ENCODE results near the gene GPC1. TPM values are rescaled to one million over a fixed set of nuclear protein-coding genes. Genes with fewer than 3 reads are reported as not detected.

The GPC1 gene
- total and polyA plus RNA-seq, 4 experiments from 2014 or later = 0.14 to 1.2 (median 0.88) TPM

GRCh38 chr2:240425697-240426096, 9.8 kb upstream of the GPC1 start:
- H3K27ac ChIP-seq (ENCODE audit: low read depth, low read length) = no peak overlapping the region
- H3K4me3 ChIP-seq (ENCODE audit: low read length in 2 of 2) = no peak overlapping the region
- H3K9me3 ChIP-seq (ENCODE audit: control insufficient read depth in 1 of 2, low read length in 2 of 2) = peaks cover 0 to 7% of the 10 kb centered on the region in 2 donors
- POLR2A ChIA-PET (ENCODE audit: partially characterized antibody) = no interaction called here
- no peaks in the 10 kb centered on the region for H3K4me1 ChIP-seq (ENCODE audit: insufficient read depth, low read length)
- no peak for DNase-seq
- peaks cover 0 to 3% of the 10 kb centered on the region in 2 donors for H3K36me3 Mint-ChIP-seq
- H3K27me3 ChIP-seq (ENCODE audit: insufficient read depth, low read length) = no peaks in the 10 kb centered on the region
- peaks cover 10 to 24% of the 10 kb centered on the region in 2 donors for H3K27me3 Mint-ChIP-seq
- intact Hi-C loops (cut with micrococcal nuclease) = no loop called here
- H3K9me3 Mint-ChIP-seq = peaks cover 0 to 43% (median 18%) of the 10 kb centered on the region in 8 donors
- CTCF ChIA-PET (ENCODE audit: partially characterized antibody) = interaction anchor here (1.7 kb wide), 1 partner anchor 13 kb away, joined by 3 read pairs; no protein-coding TSS in a partner anchor
- no peak overlapping the region for H3K4me3 Mint-ChIP-seq
- no peaks in the 10 kb centered on the region for H3K36me3 ChIP-seq (ENCODE audit: insufficient read depth, low read length)
- H3K27ac Mint-ChIP-seq = no peak overlapping the region
- no peaks in the 10 kb centered on the region for H3K4me1 Mint-ChIP-seq

- Mint-ChIP-seq H3K27ac (no peak overlapping the region), H3K27me3 (peaks cover 10 to 24% of the 10 kb centered on the region in 2 donors), H3K4me1 (no peaks in the 10 kb centered on the region), H3K9me3 (peaks cover 0 to 31% (median 11%) of the 10 kb centered on the region in 8 donors), H3K36me3 (peaks cover 0 to 3% of the 10 kb centered on the region in 2 donors), H3K4me3 (no peak overlapping the region)
- H3K9me3 ChIP-seq (ENCODE audit: control insufficient read depth in 1 of 2, low read length in 2 of 2) = no peaks in the 10 kb centered on the region
- ChIA-PET CTCF (ENCODE audit: partially characterized antibody) (interaction anchor here (1.7 kb wide), 1 partner anchor 11 kb away, joined by 3 read pairs; no protein-coding TSS in a partner anchor), POLR2A (ENCODE audit: partially characterized antibody) (no interaction called here)
- H3K4me3 ChIP-seq (ENCODE audit: low read length in 2 of 2) = no peak overlapping the region
- H3K4me1 ChIP-seq (ENCODE audit: insufficient read depth, low read length) = no peaks in the 10 kb centered on the region
- intact Hi-C loops (cut with micrococcal nuclease) = no loop called here
- no peak for DNase-seq
- no peak overlapping the region for H3K27ac ChIP-seq (ENCODE audit: low read depth, low read length)
- H3K27me3 ChIP-seq (ENCODE audit: insufficient read depth, low read length) = no peaks in the 10 kb centered on the region
- no peaks in the 10 kb centered on the region for H3K36me3 ChIP-seq (ENCODE audit: insufficient read depth, low read length)
Measured at GRCh38 chr2:240426845-240427721, 8.4 kb upstream of the GPC1 start.

DNA sequence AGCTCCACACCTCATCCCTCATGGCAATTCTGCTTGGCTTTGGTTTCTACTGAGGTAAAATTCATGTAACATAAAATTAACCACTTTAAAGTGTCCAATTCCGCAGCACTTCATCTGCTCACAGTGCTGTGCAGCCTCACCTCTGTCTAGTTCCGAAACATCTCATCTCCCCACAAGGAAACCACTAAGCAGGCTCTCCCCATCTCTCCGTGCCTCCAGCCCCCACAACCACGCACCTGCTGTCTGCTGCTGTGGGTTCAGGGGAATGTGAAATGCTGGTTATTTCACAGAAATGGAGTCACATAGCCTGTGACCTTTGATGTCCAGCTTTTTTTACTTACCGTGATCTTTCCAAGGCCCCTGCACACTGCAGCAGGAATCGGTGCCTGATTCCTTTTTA, 7.7 kb upstream of the GPC1 start:
- no peak overlapping the region for H3K4me3 ChIP-seq (ENCODE audit: low read length in 2 of 2)
- H3K4me1 ChIP-seq (ENCODE audit: insufficient read depth, low read length) = no peaks in the 10 kb centered on the region
- Mint-ChIP-seq H3K4me1 (no peaks in the 10 kb centered on the region), H3K9me3 (peaks cover 0 to 26% (median 8%) of the 10 kb centered on the region in 8 donors), H3K4me3 (no peak overlapping the region), H3K27ac (no peak overlapping the region), H3K27me3 (peaks cover 10 to 24% of the 10 kb centered on the region in 2 donors), H3K36me3 (no peaks in the 10 kb centered on the region)
- H3K9me3 ChIP-seq (ENCODE audit: control insufficient read depth in 1 of 2, low read length in 2 of 2) = no peaks in the 10 kb centered on the region
- intact Hi-C loops (cut with micrococcal nuclease) = no loop called here
- no peaks in the 10 kb centered on the region for H3K27me3 ChIP-seq (ENCODE audit: insufficient read depth, low read length)
- DNase-seq = no peak
- POLR2A ChIA-PET (ENCODE audit: partially characterized antibody) = no interaction called here
- no peaks in the 10 kb centered on the region for H3K36me3 ChIP-seq (ENCODE audit: insufficient read depth, low read length)
- H3K27ac ChIP-seq (ENCODE audit: low read depth, low read length) = no peak overlapping the region
- CTCF ChIA-PET (ENCODE audit: partially characterized antibody) = no interaction called here

DNA sequence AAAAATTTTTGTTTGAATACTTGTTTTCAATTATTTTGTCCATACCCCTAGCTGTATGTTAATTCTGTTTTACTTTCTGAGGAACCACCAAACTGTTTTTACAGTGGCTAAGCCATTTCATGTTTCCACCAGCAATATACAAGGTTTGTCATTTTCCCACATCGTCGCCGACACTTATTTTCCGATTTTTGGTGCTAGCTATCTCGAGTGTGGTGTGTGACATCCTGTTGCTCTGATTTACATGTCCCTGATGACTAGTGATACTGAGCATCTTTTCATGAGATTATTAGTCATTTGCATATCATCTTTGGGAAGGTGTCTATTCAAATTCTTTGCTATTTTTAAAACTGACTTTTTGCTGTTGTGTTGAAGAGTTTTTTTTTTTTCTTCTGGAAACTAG, 7.2 kb upstream of the GPC1 start:
- Histone ChIP-seq H3K27me3 (ENCODE audit: insufficient read depth, low read length) (no peaks in the 10 kb centered on the region), H3K36me3 (ENCODE audit: insufficient read depth, low read length) (no peaks in the 10 kb centered on the region), H3K27ac (ENCODE audit: low read depth, low read length) (no peak overlapping the region), H3K4me1 (ENCODE audit: insufficient read depth, low read length) (no peaks in the 10 kb centered on the region), H3K4me3 (ENCODE audit: low read length in 2 of 2) (no peak overlapping the region), H3K9me3 (ENCODE audit: control insufficient read depth in 1 of 2, low read length in 2 of 2) (no peaks in the 10 kb centered on the region)
- CTCF ChIA-PET (ENCODE audit: partially characterized antibody) = interaction anchor here (0.7 kb wide), 1 partner anchor 10 kb away, joined by 3 read pairs; no protein-coding TSS in a partner anchor
- DNase-seq = no peak
- Mint-ChIP-seq H3K4me1 (no peaks in the 10 kb centered on the region), H3K36me3 (no peaks in the 10 kb centered on the region), H3K27ac (no peak overlapping the region), H3K9me3 (peaks cover 0 to 23% (median 7%) of the 10 kb centered on the region in 8 donors), H3K4me3 (no peak overlapping the region), H3K27me3 (peaks cover 10 to 25% of the 10 kb centered on the region in 2 donors)
- intact Hi-C loops (cut with micrococcal nuclease) = no loop called here
- POLR2A ChIA-PET (ENCODE audit: partially characterized antibody) = no interaction called here

GRCh38 chr2:240429341-240429871, 6.1 kb upstream of the GPC1 start:
- intact Hi-C loops (cut with micrococcal nuclease) = no loop called here
- H3K4me3 ChIP-seq (ENCODE audit: low read length in 2 of 2) = no peak overlapping the region
- no peaks in the 10 kb centered on the region for H3K27me3 ChIP-seq (ENCODE audit: insufficient read depth, low read length)
- H3K9me3 ChIP-seq (ENCODE audit: control insufficient read depth in 1 of 2, low read length in 2 of 2) = no peaks in the 10 kb centered on the region
- H3K27ac ChIP-seq (ENCODE audit: low read depth, low read length) = no peak overlapping the region
- H3K4me3 Mint-ChIP-seq = no peak overlapping the region
- ChIA-PET CTCF (ENCODE audit: partially characterized antibody) (no interaction called here), POLR2A (ENCODE audit: partially characterized antibody) (no interaction called here)
- H3K36me3 Mint-ChIP-seq = no peaks in the 10 kb centered on the region
- H3K27me3 Mint-ChIP-seq = peaks cover 9 to 26% of the 10 kb centered on the region in 2 donors
- no peaks in the 10 kb centered on the region for H3K36me3 ChIP-seq (ENCODE audit: insufficient read depth, low read length)
- no peak overlapping the region for H3K27ac Mint-ChIP-seq
- H3K4me1 Mint-ChIP-seq = peaks cover 0 to 5% (median under 1%) of the 10 kb centered on the region in 4 donors
- peaks cover 0 to 20% (median 7%) of the 10 kb centered on the region in 8 donors for H3K9me3 Mint-ChIP-seq
- peaks cover under 1% of the 10 kb centered on the region for H3K4me1 ChIP-seq (ENCODE audit: insufficient read depth, low read length)
- no peak for DNase-seq

DNA sequence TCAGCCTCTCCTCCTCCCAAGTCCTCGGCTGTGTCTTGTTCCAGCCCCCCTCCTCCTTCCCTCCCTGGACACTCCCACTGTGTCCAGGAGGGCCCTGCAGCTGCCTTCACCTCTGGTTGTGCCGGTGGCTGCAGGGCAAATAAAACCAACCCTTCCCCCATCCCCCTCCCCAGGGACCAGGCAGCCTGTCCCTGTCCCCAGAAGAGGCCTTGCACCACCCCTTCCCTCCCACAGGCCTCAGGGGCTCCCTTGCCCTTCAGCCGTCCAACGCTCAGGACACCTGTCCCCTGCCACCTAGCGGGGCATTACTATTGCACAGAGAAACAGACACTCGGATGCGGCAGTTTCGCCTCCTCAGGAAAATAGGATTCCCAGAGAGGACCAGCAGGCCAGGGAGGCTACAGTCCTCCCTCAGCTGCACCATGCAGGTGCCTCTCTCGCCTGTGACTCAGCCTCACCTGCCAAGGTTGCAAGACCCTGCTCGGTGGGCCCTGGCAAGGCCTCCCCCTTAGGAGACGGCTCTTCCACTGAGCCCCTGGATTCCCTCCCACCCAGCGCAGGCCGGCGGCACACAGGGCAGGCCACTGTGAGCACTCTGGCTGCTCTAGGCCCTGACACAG, 5.5 kb upstream of the GPC1 start:
- Histone ChIP-seq H3K4me1 (ENCODE audit: insufficient read depth, low read length) (peaks cover 6% of the 10 kb centered on the region), H3K36me3 (ENCODE audit: insufficient read depth, low read length) (no peaks in the 10 kb centered on the region), H3K27me3 (ENCODE audit: insufficient read depth, low read length) (no peaks in the 10 kb centered on the region), H3K9me3 (ENCODE audit: control insufficient read depth in 1 of 2, low read length in 2 of 2) (no peaks in the 10 kb centered on the region), H3K27ac (ENCODE audit: low read depth, low read length) (no peak overlapping the region), H3K4me3 (ENCODE audit: low read length in 2 of 2) (no peak overlapping the region)
- Mint-ChIP-seq H3K36me3 (no peaks in the 10 kb centered on the region), H3K9me3 (peaks cover 0 to 19% (median 7%) of the 10 kb centered on the region in 8 donors), H3K27ac (no peak overlapping the region), H3K4me1 (peaks cover 0 to 10% (median 2%) of the 10 kb centered on the region in 4 donors), H3K27me3 (peaks cover 9 to 26% of the 10 kb centered on the region in 2 donors), H3K4me3 (no peak overlapping the region)
- CTCF ChIA-PET (ENCODE audit: partially characterized antibody) = no interaction called here
- intact Hi-C loops (cut with micrococcal nuclease) = no loop called here
- DNase-seq = no peak
- POLR2A ChIA-PET (ENCODE audit: partially characterized antibody) = no interaction called here

GRCh38 chr2:240430595-240430994, 4.9 kb upstream of the GPC1 start:
- ChIA-PET CTCF (ENCODE audit: partially characterized antibody) (no interaction called here), POLR2A (ENCODE audit: partially characterized antibody) (no interaction called here)
- Histone ChIP-seq H3K4me3 (ENCODE audit: low read length in 2 of 2) (no peak overlapping the region), H3K36me3 (ENCODE audit: insufficient read depth, low read length) (no peaks in the 10 kb centered on the region), H3K27me3 (ENCODE audit: insufficient read depth, low read length) (no peaks in the 10 kb centered on the region), H3K9me3 (ENCODE audit: control insufficient read depth in 1 of 2, low read length in 2 of 2) (no peaks in the 10 kb centered on the region), H3K27ac (ENCODE audit: low read depth, low read length) (no peak overlapping the region), H3K4me1 (ENCODE audit: insufficient read depth, low read length) (peaks cover 6% of the 10 kb centered on the region)
- H3K4me1 Mint-ChIP-seq = peaks cover 0 to 10% (median 2%) of the 10 kb centered on the region in 4 donors
- intact Hi-C loops (cut with micrococcal nuclease) = no loop called here
- H3K27me3 Mint-ChIP-seq = peaks cover 8 to 25% of the 10 kb centered on the region in 2 donors
- no peaks in the 10 kb centered on the region for H3K36me3 Mint-ChIP-seq
- DNase-seq = no peak
- no peak overlapping the region for H3K4me3 Mint-ChIP-seq
- H3K27ac Mint-ChIP-seq = no peak overlapping the region
- peaks cover 0 to 14% (median 7%) of the 10 kb centered on the region in 8 donors for H3K9me3 Mint-ChIP-seq
